Sigmoid colon (tissue), 7 donors: ENCODE measurements around the gene FAM110D. TPM values are rescaled to one million over a fixed set of nuclear protein-coding genes. Genes with fewer than 3 reads are reported as not detected.

Experiments used
- DNase-seq: peaks from one replicate; pipeline ENCODE4 v3.0.0-alpha.2; 2019
- H3K27ac ChIP-seq, 4 donors: fragments of 200-600 bp; sonication (generic); one replicate each; pipeline ENCODE4 v1.5.1; 2016 to 2019; ENCODE audit warnings: mild to moderate bottlenecking in 1 of 4
- H3K27me3 ChIP-seq, 3 donors: fragments of 200-600 bp; sonication (generic); one replicate each; pipeline ENCODE4 v1.5.1; 2019; ENCODE audit warnings: mild to moderate bottlenecking in 1 of 3
- H3K36me3 ChIP-seq, 4 donors: fragments of 200-600 bp; sonication (generic); one replicate each; pipeline ENCODE4 v1.5.1; 2016 to 2019
- H3K4me1 ChIP-seq, 4 donors: fragments of 200-600 bp; sonication (generic); one replicate each; pipeline ENCODE4 v1.5.1; 2017 to 2019
- H3K4me3 ChIP-seq, 4 donors: fragments of 200-600 bp; sonication (generic); one replicate each; pipeline ENCODE4 v1.5.1; 2017 to 2019; ENCODE audit warnings: mild to moderate bottlenecking in 2 of 4, moderate library complexity in 1 of 4
- H3K9me3 ChIP-seq, 4 donors: fragments of 200-600 bp in 3 of 4; sonication (generic) in 3 of 4; one replicate each; pipeline versions ENCODE4 v1.5.1 to v1.6.1; 2013 to 2019
- CTCF ChIP-seq, 4 experiments: fragments of 450-650 bp in 3 of 4; fragments of 200-600 bp in 1 of 4; IDR thresholded peaks; one replicate each; pipeline ENCODE4 v1.5.1; 2016 to 2019; ENCODE audit warnings: antibody characterized with exemption in 4 of 4, mild to moderate bottlenecking in 3 of 4, moderate library complexity in 2 of 4
- EP300 ChIP-seq, 4 donors: sonication (generic); formaldehyde crosslinking; IDR thresholded peaks; one replicate each; pipeline ENCODE4 v1.6.1; 2017; ENCODE audit warnings: antibody characterized with exemption in 4 of 4
- POLR2A ChIP-seq, 2 donors: fragments of 450-650 bp; IDR thresholded peaks; one replicate each; pipeline ENCODE4 v1.6.1; 2016; ENCODE audit warnings: antibody characterized with exemption in 2 of 2, mild to moderate bottlenecking in 2 of 2, moderate library complexity in 2 of 2
- POLR2AphosphoS5 ChIP-seq, 4 donors: sonication (generic); formaldehyde crosslinking; IDR thresholded peaks; one replicate each; pipeline ENCODE4 v1.6.1; 2017; ENCODE audit warnings: antibody characterized with exemption in 4 of 4
- WGBS, 2 donors: extraction: QIAGEN DNeasy Blood & Tissue Kit; methylation state at CpG; one replicate each; pipeline ENCODE4 v1.1.7; 2013; 5-methylcytosine and 5-hydroxymethylcytosine counted together
- intact Hi-C: fragments of 100-400 bp; cut with DNase I; formaldehyde crosslinking; loops from one replicate; pipeline ENCODE4 v1.15.1; 2023
- polyA plus RNA-seq, 3 donors: library from polyadenylated mRNA; stranded (reverse); fragments of 200-250 nt; gene quantifications; one replicate each; pipeline ENCODE4 v1.2.3, GENCODE V29; 2013
- total RNA-seq, 4 donors: library from RNA; depleted of rRNA; stranded (reverse); fragments of >200 nt; gene quantifications; one replicate each; pipeline ENCODE4 v1.1.0, GENCODE V29; 2016
- donor health status: healthy with polysubstance abuse.
- donor health status: Bipolar disorder and iron deficiency.
- donor health status: healthy.

The FAM110D gene
- total and polyA plus RNA-seq, 7 donors, result 0.60 to 4.2 (median 1.1) TPM; not detected in 1

GRCh38 chr1:26162220-26162709 lies 3.4 kb downstream of the FAM110D start:
- DNase-seq, result no peak
- Histone ChIP-seq H3K4me1 (peaks cover 0 to 28% (median 19%) of the 10 kb centered on the region in 4 donors), H3K9me3 (no peaks in the 10 kb centered on the region), H3K27me3 (peaks cover 0 to 9% (median 5%) of the 10 kb centered on the region in 3 donors), H3K27ac (peak overlapping the region; percentile 34 to 68 (median 50)), H3K4me3 (peak overlapping the region; percentile 21 to 59 (median 54)), H3K36me3 (no peaks in the 10 kb centered on the region)
- WGBS, 2 donors, result 17 to 27% methylated on average over 21 of the region's 21 CpGs
- TF ChIP-seq EP300 (IDR thresholded peaks at IDR 0.05), result no peak
- intact Hi-C loops, result loop anchor here (5.0 to 10.0 kb wide), 2 partner anchors 125 to 163 kb away; no protein-coding TSS in a partner anchor

- no peaks in the 10 kb centered on the region for H3K9me3 ChIP-seq
- no peaks in the 10 kb centered on the region for H3K36me3 ChIP-seq
- no peaks in the 10 kb centered on the region for H3K27me3 ChIP-seq
- intact Hi-C loops, result loop anchor here (1.0 to 10.0 kb wide), 3 partner anchors 58 to 161 kb away; no protein-coding TSS in a partner anchor
- H3K27ac ChIP-seq, result peak overlapping the region in 2 of 4 donors; percentile 33 to 68
- H3K4me1 ChIP-seq, result peaks cover 0 to 28% (median 19%) of the 10 kb centered on the region in 4 donors
- WGBS, 2 donors, result 29 to 50% methylated on average over 9 of the region's 9 CpGs
- H3K4me3 ChIP-seq, result peak overlapping the region in 3 of 4 donors; percentile 46 to 51 (median 50)
- TF ChIP-seq POLR2AphosphoS5 (IDR thresholded peaks at IDR 0.05) (no peak), POLR2A (IDR thresholded peaks at IDR 0.05) (no peak), CTCF (IDR thresholded peaks at IDR 0.05) (no peak), EP300 (IDR thresholded peaks at IDR 0.05) (no peak)
- DNase-seq, result no peak
Measured at GRCh38 chr1:26163684-26164035, 4.8 kb downstream of the FAM110D start.

- WGBS, 2 donors, result 4 to 10% methylated on average over 72 of the region's 72 CpGs
- peaks cover 0 to 28% (median 21%) of the 10 kb centered on the region in 4 donors for H3K4me1 ChIP-seq
- no peaks in the 10 kb centered on the region for H3K9me3 ChIP-seq
- TF ChIP-seq POLR2AphosphoS5 (IDR thresholded peaks at IDR 0.05) (no peak), CTCF (IDR thresholded peaks at IDR 0.05) (peak in 2 of 4 experiments; percentile 7 to 81)
- no peaks in the 10 kb centered on the region for H3K36me3 ChIP-seq
- no peaks in the 10 kb centered on the region for H3K27me3 ChIP-seq
- no peak for DNase-seq
- H3K27ac ChIP-seq, result peak overlapping the region; percentile 33 to 68 (median 52)
- intact Hi-C loops, result loop anchor here (1.0 to 10.0 kb wide), 3 partner anchors 59 to 161 kb away; no protein-coding TSS in a partner anchor
- H3K4me3 ChIP-seq, result peak overlapping the region; percentile 17 to 51 (median 48)
Measured at GRCh38 chr1:26164036-26164860, 5.4 kb downstream of the FAM110D start.

GRCh38 chr1:26164861-26165842 lies 6.3 kb downstream of the FAM110D start:
- no peaks in the 10 kb centered on the region for H3K36me3 ChIP-seq
- intact Hi-C loops, result loop anchor here (1.0 to 10.0 kb wide), 4 partner anchors 60 to 160 kb away; no protein-coding TSS in a partner anchor

More at GRCh38 chr1:26164861-26165842, 6.3 kb downstream of the FAM110D start:
- Histone ChIP-seq H3K9me3 (no peaks in the 10 kb centered on the region), H3K4me3 (no peak overlapping the region), H3K27ac (peak overlapping the region; percentile 33 to 68 (median 52)), H3K4me1 (peaks cover 0 to 28% (median 25%) of the 10 kb centered on the region in 4 donors), H3K27me3 (no peaks in the 10 kb centered on the region)
- 66 to 71% methylated on average over 19 of the region's 19 CpGs for WGBS, 2 donors
- DNase-seq, result no peak
- no peak for TF ChIP-seq CTCF (IDR thresholded peaks at IDR 0.05)
- no peak for TF ChIP-seq POLR2AphosphoS5 (IDR thresholded peaks at IDR 0.05)
- no peak for TF ChIP-seq EP300 (IDR thresholded peaks at IDR 0.05)
- no peak for TF ChIP-seq POLR2A (IDR thresholded peaks at IDR 0.05)
